Muscle of leg (tissue), 11 donors: ENCODE data around the gene ICOS. TPM values are rescaled to one million over a fixed set of nuclear protein-coding genes. Genes with fewer than 3 reads are reported as not detected.

Experiments
- DNase-seq: peaks from one replicate; pipeline ENCODE4 v3.0.0; 2013
- H3K27ac ChIP-seq: one replicate; pipeline ENCODE4 v1.5.1; 2013; ENCODE audit warnings: mild to moderate bottlenecking, low read length, control low read depth
- H3K27me3 ChIP-seq: one replicate; pipeline ENCODE4 v1.6.1; 2013; ENCODE audit warnings: low read length; ENCODE audit not compliant: control insufficient read depth, insufficient read depth
- H3K36me3 ChIP-seq: one replicate; pipeline ENCODE4 v1.6.1; 2013; ENCODE audit warnings: low read length; ENCODE audit not compliant: control insufficient read depth, insufficient read depth
- H3K4me1 ChIP-seq: one replicate; pipeline ENCODE4 v1.6.1; 2013; ENCODE audit warnings: low read length; ENCODE audit not compliant: control insufficient read depth, insufficient read depth
- H3K4me3 ChIP-seq: one replicate; pipeline ENCODE4 v1.5.1; 2013; ENCODE audit warnings: low read length, control low read depth
- H3K9me3 ChIP-seq: replicated peaks from 2 replicates; pipeline ENCODE4 v1.6.1; 2013; ENCODE audit warnings: low read depth, low read length; ENCODE audit not compliant: control insufficient read depth
- WGBS: methylation state at CpG from one replicate; pipeline ENCODE4 v1.1.5; 2013; ENCODE audit warnings: missing lambda C conversion rate; ENCODE audit not compliant: insufficient coverage; 5-methylcytosine and 5-hydroxymethylcytosine counted together
- polyA plus RNA-seq, 8 donors: library from polyadenylated mRNA; unstranded; fragments of 120-200 nt; gene quantifications; one replicate each; pipeline versions ENCODE4 v1.2.1 to v1.2.3, GENCODE V29; 2013; ENCODE audit warnings: inconsistent platforms in 1 of 8, low replicate concordance in 1 of 8; ENCODE audit not compliant: insufficient read length in 8 of 8, insufficient read depth in 1 of 8
- total RNA-seq: library from RNA; stranded (reverse); fragments of 120-200 nt; gene quantifications from one replicate; pipeline ENCODE4 v1.2.4, GENCODE V29; 2013

The ICOS gene
- total and polyA plus RNA-seq, 9 donors: 0.04 TPM; not detected in 8

GRCh38 chr2:204000446-204000845 is 63.9 kb downstream of the ICOS start:
- Histone ChIP-seq H3K36me3 (no peaks in the 10 kb centered on the region), H3K27me3 (no peaks in the 10 kb centered on the region)

GRCh38 chr2:204003276-204003990 is 66.9 kb downstream of the ICOS start:
- Histone ChIP-seq H3K36me3 (no peaks in the 10 kb centered on the region), H3K9me3 (no peaks in the 10 kb centered on the region), H3K4me3 (no peak overlapping the region), H3K27ac (no peak overlapping the region), H3K27me3 (no peaks in the 10 kb centered on the region), H3K4me1 (no peaks in the 10 kb centered on the region)
- DNase-seq: no peak
- WGBS: 52% methylated on average over 2 of the region's 3 CpGs

More at GRCh38 chr2:204000446-204000845, 63.9 kb downstream of the ICOS start:
- no peaks in the 10 kb centered on the region for H3K4me1 ChIP-seq
- H3K27ac ChIP-seq: no peak overlapping the region
- no peak for DNase-seq
- no peaks in the 10 kb centered on the region for H3K9me3 ChIP-seq
- H3K4me3 ChIP-seq: no peak overlapping the region

- DNase-seq: no peak
- H3K27ac ChIP-seq: no peak overlapping the region
- no CpG with 5 or more reads among the region's 1 CpG for WGBS
Measured at GRCh38 chr2:204004912-204005311, 68.3 kb downstream of the ICOS start.

GRCh38 chr2:204005940-204006721 is 69.6 kb downstream of the ICOS start:
- WGBS: 60% methylated on average over 1 of the region's 3 CpGs
- no peak overlapping the region for H3K4me3 ChIP-seq
- DNase-seq: no peak
- no peaks in the 10 kb centered on the region for H3K4me1 ChIP-seq
- no peaks in the 10 kb centered on the region for H3K9me3 ChIP-seq
- H3K27ac ChIP-seq: no peak overlapping the region
- no peaks in the 10 kb centered on the region for H3K27me3 ChIP-seq
- no peaks in the 10 kb centered on the region for H3K36me3 ChIP-seq

More at GRCh38 chr2:204004912-204005311, 68.3 kb downstream of the ICOS start:
- H3K36me3 ChIP-seq: no peaks in the 10 kb centered on the region
- H3K27me3 ChIP-seq: no peaks in the 10 kb centered on the region
- no peak overlapping the region for H3K4me3 ChIP-seq
- H3K4me1 ChIP-seq: no peaks in the 10 kb centered on the region
- no peaks in the 10 kb centered on the region for H3K9me3 ChIP-seq

- H3K36me3 ChIP-seq: no peaks in the 10 kb centered on the region
- no peaks in the 10 kb centered on the region for H3K9me3 ChIP-seq
- no peak overlapping the region for H3K27ac ChIP-seq
- H3K4me1 ChIP-seq: peaks cover 2% of the 10 kb centered on the region
- H3K4me3 ChIP-seq: no peak overlapping the region
- H3K27me3 ChIP-seq: no peaks in the 10 kb centered on the region
- no peak for DNase-seq
- 60% methylated on average over 3 of the region's 6 CpGs for WGBS
Measured at GRCh38 chr2:204008352-204008751, 71.8 kb downstream of the ICOS start.

- no peak overlapping the region for H3K27ac ChIP-seq
- H3K27me3 ChIP-seq: no peaks in the 10 kb centered on the region
- H3K4me3 ChIP-seq: no peak overlapping the region
- H3K9me3 ChIP-seq: no peaks in the 10 kb centered on the region
- no peaks in the 10 kb centered on the region for H3K36me3 ChIP-seq
- 80% methylated on average over 1 of the region's 4 CpGs for WGBS
- H3K4me1 ChIP-seq: peaks cover 2% of the 10 kb centered on the region
- no peak for DNase-seq
Measured at GRCh38 chr2:204010628-204011560, 74.3 kb downstream of the ICOS start.

Other genes with a start within 250 kb of the ICOS start
- gene CD28, start 230.1 kb upstream of the ICOS start, total RNA-seq: 3.9 TPM
- gene CD28, start 230.1 kb upstream of the ICOS start, polyA plus RNA-seq: 1 to 10 TPM; 2.8 to 5.6 (median 3.7) TPM
- gene CTLA4, start 69.0 kb upstream of the ICOS start, total RNA-seq: 0.31 TPM
- gene CTLA4, start 69.0 kb upstream of the ICOS start, polyA plus RNA-seq: 1 to 10 TPM in 1 of 8 donors, under 1 TPM in 2, not detected in 5; 0.14 to 1.1 (median 0.50) TPM